Activated CD4-positive, alpha-beta T cell treated with anti-CD3 and anti-CD28 coated beads, Interleukin-2, amount 50 U/mL, for 48 hours (primary cell): ENCODE results near the gene TFRC.
"Not testable (repeated sequence)": the region's sequence is repeated elsewhere in the genome, so short reads cannot be mapped to it uniquely, and the experiment has no call there.

ENCODE experiments used
- DNase-seq, 2 experiments: peaks; one replicate each; pipeline ENCODE4 v3.0.0-alpha.2; 2020

TFRC gene

GRCh38 chr3:196047391-196048030 lies 34.4 kb downstream of the TFRC start:
- DNase-seq: no peak

GRCh38 chr3:196044513-196044912 lies 37.4 kb downstream of the TFRC start:
- no peak for DNase-seq

- DNase-seq: no peak
Measured at GRCh38 chr3:196042673-196043072, 39.2 kb downstream of the TFRC start.

- no peak for DNase-seq
Measured at GRCh38 chr3:196039359-196039758, 42.5 kb downstream of the TFRC start.

- peak in 1 of 2 experiments; percentile 27 for DNase-seq
Measured at GRCh38 chr3:196026059-196026458, 55.8 kb downstream of the TFRC start.

GRCh38 chr3:196024968-196025367 lies 56.9 kb downstream of the TFRC start:
- DNase-seq: no peak

- DNase-seq: no peak
Measured at GRCh38 chr3:196023947-196024346, 57.9 kb downstream of the TFRC start.

- not testable (repeated sequence) for DNase-seq
Measured at GRCh38 chr3:196022499-196022878, 59.4 kb downstream of the TFRC start.

GRCh38 chr3:196020373-196020772 lies 61.5 kb downstream of the TFRC start:
- DNase-seq: no peak

- DNase-seq: not testable (repeated sequence)
Measured at GRCh38 chr3:196019576-196019975, 62.3 kb downstream of the TFRC start.

GRCh38 chr3:196018159-196018558 lies 63.7 kb downstream of the TFRC start:
- not testable (repeated sequence) for DNase-seq

- DNase-seq: no peak
Measured at GRCh38 chr3:196016485-196016884, 65.4 kb downstream of the TFRC start.

- no peak for DNase-seq
Measured at GRCh38 chr3:196016059-196016458, 65.8 kb downstream of the TFRC start.

- no peak for DNase-seq
Measured at GRCh38 chr3:196013587-196014487, 68.1 kb downstream of the TFRC start.

- DNase-seq: no peak
Measured at GRCh38 chr3:196012941-196013476, 68.9 kb downstream of the TFRC start.

GRCh38 chr3:196012481-196012880 lies 69.4 kb downstream of the TFRC start:
- no peak for DNase-seq

- DNase-seq: no peak
Measured at GRCh38 chr3:196009456-196009855, 72.4 kb downstream of the TFRC start.

- DNase-seq: no peak
Measured at GRCh38 chr3:196008929-196009328, 73.0 kb downstream of the TFRC start.

GRCh38 chr3:196008387-196008786 lies 73.5 kb downstream of the TFRC start:
- no peak for DNase-seq

- no peak for DNase-seq
Measured at GRCh38 chr3:196007744-196008335, 74.0 kb downstream of the TFRC start.

- not testable (repeated sequence) for DNase-seq
Measured at GRCh38 chr3:196005338-196005737, 76.6 kb downstream of the TFRC start.

GRCh38 chr3:196004359-196005052 lies 77.4 kb downstream of the TFRC start:
- not testable (repeated sequence) for DNase-seq

GRCh38 chr3:196003611-196004010 lies 78.3 kb downstream of the TFRC start:
- DNase-seq: no peak
